ENCODE results near the gene CABCOCO1. TPM values are rescaled to one million over a fixed set of nuclear protein-coding genes. Genes with fewer than 3 reads are reported as not detected.
"Not testable (repeated sequence)": the region's sequence is repeated elsewhere in the genome, so short reads cannot be mapped to it uniquely, and the experiment has no call there.

The CABCOCO1 gene
- total RNA-seq, 4 donors from 2014 or later = not detected

DNA sequence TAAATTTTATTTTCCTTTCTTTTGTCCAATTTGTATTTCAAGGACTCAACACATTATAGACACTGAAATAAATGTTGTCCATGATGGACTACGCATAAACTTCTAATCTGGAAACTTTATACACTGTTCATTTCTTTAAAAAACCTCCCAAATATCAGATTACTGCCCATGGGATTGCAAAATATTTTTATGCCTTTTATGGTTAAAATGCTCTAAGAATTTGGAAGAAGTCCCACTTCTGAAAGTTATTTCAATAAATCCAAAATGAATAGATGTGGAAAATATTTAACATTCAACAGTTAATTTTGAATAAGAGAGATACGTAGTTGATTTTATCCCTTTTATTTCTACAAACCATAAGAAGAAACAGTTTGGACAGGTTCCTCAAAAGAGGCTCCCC lies 46.1 kb downstream of the CABCOCO1 start:
- no peak overlapping the region for H3K4me3 ChIP-seq
- WGBS, 2 donors = 46 to 50% methylated on average over 2 of the region's 2 CpGs
- no peak for DNase-seq (ENCODE audit: low spot score in 2 of 2)
- H3K36me3 ChIP-seq = no peaks in the 10 kb centered on the region
- H3K4me1 ChIP-seq = peaks cover 0 to 7% (median 0%) of the 10 kb centered on the region in 4 donors
- TF ChIP-seq EP300 (IDR thresholded peaks at IDR 0.05) (no peak), POLR2A (IDR thresholded peaks at IDR 0.05) (no peak)
- TF ChIP-seq, protein P1, sequence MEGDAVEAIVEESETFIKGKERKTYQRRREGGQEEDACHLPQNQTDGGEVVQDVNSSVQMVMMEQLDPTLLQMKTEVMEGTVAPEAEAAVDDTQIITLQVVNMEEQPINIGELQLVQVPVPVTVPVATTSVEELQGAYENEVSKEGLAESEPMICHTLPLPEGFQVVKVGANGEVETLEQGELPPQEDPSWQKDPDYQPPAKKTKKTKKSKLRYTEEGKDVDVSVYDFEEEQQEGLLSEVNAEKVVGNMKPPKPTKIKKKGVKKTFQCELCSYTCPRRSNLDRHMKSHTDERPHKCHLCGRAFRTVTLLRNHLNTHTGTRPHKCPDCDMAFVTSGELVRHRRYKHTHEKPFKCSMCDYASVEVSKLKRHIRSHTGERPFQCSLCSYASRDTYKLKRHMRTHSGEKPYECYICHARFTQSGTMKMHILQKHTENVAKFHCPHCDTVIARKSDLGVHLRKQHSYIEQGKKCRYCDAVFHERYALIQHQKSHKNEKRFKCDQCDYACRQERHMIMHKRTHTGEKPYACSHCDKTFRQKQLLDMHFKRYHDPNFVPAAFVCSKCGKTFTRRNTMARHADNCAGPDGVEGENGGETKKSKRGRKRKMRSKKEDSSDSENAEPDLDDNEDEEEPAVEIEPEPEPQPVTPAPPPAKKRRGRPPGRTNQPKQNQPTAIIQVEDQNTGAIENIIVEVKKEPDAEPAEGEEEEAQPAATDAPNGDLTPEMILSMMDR (IDR thresholded peaks at IDR 0.05) = no peak
- no peaks in the 10 kb centered on the region for H3K9me3 ChIP-seq
- no peak overlapping the region for H3K27ac ChIP-seq
- H3K27me3 ChIP-seq = no peaks in the 10 kb centered on the region

DNA sequence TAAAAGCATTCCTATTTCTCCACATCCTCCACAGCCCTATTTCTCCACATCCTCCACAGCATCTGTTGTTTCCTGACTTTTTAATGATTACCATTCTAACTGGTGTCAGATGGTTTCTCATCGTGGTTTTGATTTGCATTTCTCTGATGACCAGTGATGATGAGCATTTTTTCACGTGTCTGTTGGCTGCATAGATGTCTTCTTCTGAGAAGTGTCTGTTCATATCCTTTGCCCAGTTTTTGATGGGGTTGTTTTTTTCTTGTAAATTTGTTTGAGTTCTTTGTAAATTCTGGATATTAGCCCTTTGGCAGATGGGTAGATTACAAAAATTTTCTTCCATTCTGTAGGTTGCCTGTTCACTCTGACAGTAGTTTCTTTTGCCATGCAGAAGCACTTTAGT lies 49.4 kb downstream of the CABCOCO1 start:
- not testable (repeated sequence) for H3K4me3 ChIP-seq; H3K4me1 ChIP-seq; H3K27me3 ChIP-seq; H3K9me3 ChIP-seq; DNase-seq (ENCODE audit: low spot score in 2 of 2); H3K36me3 ChIP-seq; H3K27ac ChIP-seq
- WGBS, 2 donors = 65 to 76% methylated on average over 2 of the region's 2 CpGs

DNA sequence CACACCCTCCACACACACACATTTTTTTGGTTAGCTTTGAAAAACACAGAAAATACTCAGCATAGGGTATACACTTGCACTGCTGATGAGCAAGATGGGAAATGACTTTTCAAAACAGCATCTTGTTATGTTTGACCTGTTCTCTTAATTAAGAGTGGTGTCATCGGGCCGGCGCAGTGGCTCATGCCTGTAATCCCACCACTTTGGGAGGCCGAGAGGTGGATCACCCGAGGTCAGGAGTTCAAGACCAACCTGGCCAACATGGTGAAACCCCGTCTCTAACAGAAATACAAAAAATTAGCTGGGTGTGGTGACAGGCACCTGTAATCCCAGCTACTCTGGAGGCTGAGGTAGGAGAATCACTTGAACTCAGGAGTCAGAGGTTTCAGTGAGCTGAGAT lies 56.7 kb downstream of the CABCOCO1 start:
- DNase-seq (ENCODE audit: low spot score in 2 of 2); H3K4me3 ChIP-seq; H3K27me3 ChIP-seq; H3K4me1 ChIP-seq; H3K27ac ChIP-seq; H3K9me3 ChIP-seq; H3K36me3 ChIP-seq: not testable (repeated sequence)
- 94 to 95% methylated on average over 6 of the region's 6 CpGs for WGBS, 2 donors

DNA sequence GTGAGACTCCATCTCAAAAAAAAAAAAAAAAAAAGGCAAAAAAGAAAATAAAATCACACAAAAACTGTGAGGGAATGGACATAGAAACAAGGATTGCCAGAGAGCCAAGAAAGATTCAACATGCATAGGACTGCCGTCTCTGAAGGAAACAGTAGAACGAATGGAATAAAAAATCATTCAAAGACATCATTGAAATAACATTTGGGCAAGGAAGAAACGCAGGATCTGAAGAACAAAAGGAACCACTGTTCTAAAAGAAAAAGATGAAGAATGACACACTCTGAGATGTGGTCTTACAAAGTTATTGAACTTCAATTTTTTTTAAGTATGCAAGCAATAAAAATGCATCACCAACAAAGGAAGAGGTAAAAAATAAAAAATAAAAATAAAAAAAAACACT lies 57.2 kb downstream of the CABCOCO1 start:
- TF ChIP-seq POLR2A (IDR thresholded peaks at IDR 0.05) (no peak), EP300 (IDR thresholded peaks at IDR 0.05) (no peak)
- TF ChIP-seq, protein P1 (IDR thresholded peaks at IDR 0.05) = no peak
- Histone ChIP-seq H3K9me3 (no peaks in the 10 kb centered on the region), H3K27ac (no peak overlapping the region), H3K27me3 (no peaks in the 10 kb centered on the region), H3K4me3 (no peak overlapping the region), H3K36me3 (no peaks in the 10 kb centered on the region), H3K4me1 (no peaks in the 10 kb centered on the region)
- DNase-seq (ENCODE audit: low spot score in 2 of 2) = no peak
- WGBS, 2 donors = 25 to 42% methylated on average over 3 of the region's 3 CpGs

DNA sequence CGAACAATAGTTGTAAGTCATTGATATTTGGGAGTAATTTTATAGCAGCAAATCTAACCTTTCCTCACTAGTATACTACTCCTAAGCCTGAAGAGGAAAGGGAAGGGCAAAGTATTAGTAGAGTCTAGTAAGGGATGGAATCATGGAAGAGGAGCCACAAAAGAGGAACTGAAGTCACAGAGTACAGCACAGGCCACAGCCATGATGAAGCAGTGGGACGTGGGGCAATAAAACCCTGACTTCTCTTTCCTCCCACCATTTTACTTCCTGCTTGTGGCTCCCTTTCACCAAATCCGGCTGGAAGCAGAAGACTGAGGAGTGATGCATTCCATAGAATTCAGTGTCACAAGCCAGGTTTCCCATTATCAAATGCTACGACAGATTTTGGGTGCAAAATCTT lies 58.7 kb downstream of the CABCOCO1 start:
- Histone ChIP-seq H3K9me3 (no peaks in the 10 kb centered on the region), H3K27ac (no peak overlapping the region), H3K4me3 (no peak overlapping the region), H3K36me3 (no peaks in the 10 kb centered on the region), H3K27me3 (no peaks in the 10 kb centered on the region), H3K4me1 (no peaks in the 10 kb centered on the region)
- DNase-seq (ENCODE audit: low spot score in 2 of 2) = no peak
- no peak for TF ChIP-seq POLR2A (IDR thresholded peaks at IDR 0.05)
- TF ChIP-seq EP300 (IDR thresholded peaks at IDR 0.05) = no peak
- TF ChIP-seq, protein P1 (IDR thresholded peaks at IDR 0.05) = no peak
- 89 to 92% methylated on average over 4 of the region's 4 CpGs for WGBS, 2 donors

DNA sequence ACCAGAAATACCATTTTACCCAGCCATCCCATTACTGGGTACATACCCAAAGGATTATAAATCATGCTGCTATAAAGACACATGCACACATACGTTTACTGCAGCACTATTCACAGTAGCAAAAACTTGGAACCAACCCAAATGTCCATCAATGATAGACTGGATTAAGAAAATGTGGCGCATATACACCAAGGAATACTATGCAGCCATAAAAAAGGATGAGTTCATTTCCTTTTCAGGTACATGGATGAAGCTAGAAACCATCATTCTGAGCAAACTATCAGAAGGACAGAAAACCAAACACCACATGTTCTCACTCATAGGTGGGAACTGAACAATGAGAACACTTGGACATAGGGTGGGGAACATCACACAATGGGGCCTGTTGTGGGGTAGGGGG lies 62.5 kb downstream of the CABCOCO1 start:
- DNase-seq (ENCODE audit: low spot score in 2 of 2); H3K27me3 ChIP-seq; H3K36me3 ChIP-seq; H3K4me1 ChIP-seq; H3K9me3 ChIP-seq; H3K4me3 ChIP-seq; H3K27ac ChIP-seq: not testable (repeated sequence)
- 77 to 87% methylated on average over 2 of the region's 2 CpGs for WGBS, 2 donors

DNA sequence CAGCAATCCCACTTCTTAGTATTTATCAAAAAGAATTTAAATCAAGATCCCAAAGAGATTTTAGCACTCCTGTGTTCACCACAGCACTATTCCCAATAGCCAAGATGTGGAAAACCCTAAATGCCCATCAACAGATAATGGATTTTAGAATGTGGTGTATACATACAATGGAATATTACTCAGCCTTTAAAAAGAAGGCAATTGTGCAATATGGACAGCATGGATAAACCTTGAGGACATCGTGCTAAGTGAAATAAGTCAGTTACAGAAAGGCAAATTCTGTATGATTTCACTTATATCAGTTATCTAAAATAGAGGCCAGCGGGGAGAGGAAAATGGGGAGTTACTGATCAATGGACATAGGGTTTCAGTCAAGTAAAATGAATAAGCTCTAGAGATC lies 66.9 kb downstream of the CABCOCO1 start:
- H3K27ac ChIP-seq = no peak overlapping the region
- peaks cover 0 to 4% (median 2%) of the 10 kb centered on the region in 4 donors for H3K9me3 ChIP-seq
- no peaks in the 10 kb centered on the region for H3K36me3 ChIP-seq
- no peak overlapping the region for H3K4me3 ChIP-seq
- 93 to 94% methylated on average over 2 of the region's 2 CpGs for WGBS, 2 donors
- TF ChIP-seq POLR2A (IDR thresholded peaks at IDR 0.05) (no peak), EP300 (IDR thresholded peaks at IDR 0.05) (no peak)
- TF ChIP-seq, protein P1 (IDR thresholded peaks at IDR 0.05) = no peak
- H3K4me1 ChIP-seq = no peaks in the 10 kb centered on the region
- no peaks in the 10 kb centered on the region for H3K27me3 ChIP-seq
- DNase-seq (ENCODE audit: low spot score in 2 of 2) = no peak
